ENCODE data around the gene RPS15.

DNA sequence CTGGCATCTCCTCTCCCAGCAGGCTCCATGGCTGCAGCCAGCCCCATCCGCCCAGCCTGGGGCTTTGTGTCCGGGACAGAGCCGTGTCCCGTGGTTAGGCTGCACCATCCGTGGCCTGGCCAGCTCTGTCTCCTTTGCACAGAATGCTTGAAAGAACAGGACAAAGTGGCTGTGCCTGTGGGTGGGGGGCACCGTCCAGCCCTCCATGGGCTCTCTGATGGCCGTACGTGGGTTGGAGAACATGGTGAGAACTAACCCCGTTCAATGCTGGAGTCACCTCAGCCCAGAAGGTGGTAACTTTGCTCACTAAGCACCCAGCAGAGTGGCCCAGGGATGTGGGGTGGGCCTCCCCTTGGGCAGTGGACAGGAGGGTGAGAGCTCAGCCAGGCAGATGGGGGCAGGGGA lies 2.8 kb downstream of the RPS15 start:
- TF ChIP-seq, protein P1, sequence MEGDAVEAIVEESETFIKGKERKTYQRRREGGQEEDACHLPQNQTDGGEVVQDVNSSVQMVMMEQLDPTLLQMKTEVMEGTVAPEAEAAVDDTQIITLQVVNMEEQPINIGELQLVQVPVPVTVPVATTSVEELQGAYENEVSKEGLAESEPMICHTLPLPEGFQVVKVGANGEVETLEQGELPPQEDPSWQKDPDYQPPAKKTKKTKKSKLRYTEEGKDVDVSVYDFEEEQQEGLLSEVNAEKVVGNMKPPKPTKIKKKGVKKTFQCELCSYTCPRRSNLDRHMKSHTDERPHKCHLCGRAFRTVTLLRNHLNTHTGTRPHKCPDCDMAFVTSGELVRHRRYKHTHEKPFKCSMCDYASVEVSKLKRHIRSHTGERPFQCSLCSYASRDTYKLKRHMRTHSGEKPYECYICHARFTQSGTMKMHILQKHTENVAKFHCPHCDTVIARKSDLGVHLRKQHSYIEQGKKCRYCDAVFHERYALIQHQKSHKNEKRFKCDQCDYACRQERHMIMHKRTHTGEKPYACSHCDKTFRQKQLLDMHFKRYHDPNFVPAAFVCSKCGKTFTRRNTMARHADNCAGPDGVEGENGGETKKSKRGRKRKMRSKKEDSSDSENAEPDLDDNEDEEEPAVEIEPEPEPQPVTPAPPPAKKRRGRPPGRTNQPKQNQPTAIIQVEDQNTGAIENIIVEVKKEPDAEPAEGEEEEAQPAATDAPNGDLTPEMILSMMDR (IDR thresholded peaks at IDR 0.05): no peak
- TF ChIP-seq POLR2A (IDR thresholded peaks at IDR 0.05; ENCODE audit: low read depth): no peak

Data from esophagus muscularis mucosa (tissue), 3 donors.